Measurements from ENCODE around the gene HOXA11.

HOXA11 gene

GRCh38 chr7:27180431-27181420, 4.3 kb downstream of the HOXA11 start:
- Mint-ChIP-seq H3K4me1 (peaks cover 28% of the 10 kb centered on the region), H3K27ac (no peak overlapping the region), H3K9me3 (no peaks in the 10 kb centered on the region), H3K4me3 (peak overlapping the region in 1 of 2 donors; percentile 46), H3K27me3 (peaks cover 100% of the 10 kb centered on the region)
- ATAC-seq (no peak), DNase-seq (peak in 1 of 2 donors; percentile 2)

GRCh38 chr7:27179503-27180430, 5.3 kb downstream of the HOXA11 start:
- H3K27me3 Mint-ChIP-seq, result peaks cover 100% of the 10 kb centered on the region
- ATAC-seq, result peak; percentile 73
- peak; percentile 72 to 75 for DNase-seq
- peak overlapping the region; percentile 43 to 46 for H3K4me3 Mint-ChIP-seq
- H3K9me3 Mint-ChIP-seq, result no peaks in the 10 kb centered on the region
- H3K4me1 Mint-ChIP-seq, result peaks cover 22% of the 10 kb centered on the region
- H3K27ac Mint-ChIP-seq, result no peak overlapping the region

GRCh38 chr7:27179030-27179429, 6.0 kb downstream of the HOXA11 start:
- peaks cover 20% of the 10 kb centered on the region for H3K4me1 Mint-ChIP-seq
- H3K27me3 Mint-ChIP-seq, result peaks cover 100% of the 10 kb centered on the region
- ATAC-seq, result no peak
- H3K27ac Mint-ChIP-seq, result no peak overlapping the region
- no peak overlapping the region for H3K4me3 Mint-ChIP-seq
- DNase-seq, result peak in 1 of 2 donors; percentile 3
- H3K9me3 Mint-ChIP-seq, result no peaks in the 10 kb centered on the region

- Mint-ChIP-seq H3K27ac (no peak overlapping the region), H3K4me1 (peaks cover 20% of the 10 kb centered on the region), H3K4me3 (no peak overlapping the region), H3K9me3 (no peaks in the 10 kb centered on the region), H3K27me3 (peaks cover 95% of the 10 kb centered on the region)
- DNase-seq (peak in 1 of 2 donors; percentile 1), ATAC-seq (no peak)
Measured at GRCh38 chr7:27178366-27178765, 6.7 kb downstream of the HOXA11 start.

GRCh38 chr7:27177795-27178320, 7.2 kb downstream of the HOXA11 start:
- H3K4me1 Mint-ChIP-seq, result peaks cover 21% of the 10 kb centered on the region
- no peak overlapping the region for H3K4me3 Mint-ChIP-seq
- H3K27me3 Mint-ChIP-seq, result peaks cover 95% of the 10 kb centered on the region
- DNase-seq (no peak), ATAC-seq (no peak)
- H3K9me3 Mint-ChIP-seq, result no peaks in the 10 kb centered on the region
- no peak overlapping the region for H3K27ac Mint-ChIP-seq

- no peak for DNase-seq
- Mint-ChIP-seq H3K4me3 (no peak overlapping the region), H3K9me3 (no peaks in the 10 kb centered on the region), H3K27ac (no peak overlapping the region), H3K4me1 (peaks cover 24% of the 10 kb centered on the region), H3K27me3 (peaks cover 95% of the 10 kb centered on the region)
- no peak for ATAC-seq
Measured at GRCh38 chr7:27176962-27177794, 7.9 kb downstream of the HOXA11 start.

- no peak for ATAC-seq
- no peak for DNase-seq
- Mint-ChIP-seq H3K9me3 (no peaks in the 10 kb centered on the region), H3K27ac (no peak overlapping the region), H3K27me3 (peaks cover 95% of the 10 kb centered on the region), H3K4me1 (peaks cover 31% of the 10 kb centered on the region), H3K4me3 (no peak overlapping the region)
Measured at GRCh38 chr7:27176524-27176845, 8.5 kb downstream of the HOXA11 start.

GRCh38 chr7:27175626-27176523, 9.2 kb downstream of the HOXA11 start:
- Mint-ChIP-seq H3K27me3 (peaks cover 95% of the 10 kb centered on the region), H3K4me3 (no peak overlapping the region), H3K4me1 (peaks cover 35% of the 10 kb centered on the region), H3K9me3 (no peaks in the 10 kb centered on the region), H3K27ac (no peak overlapping the region)
- DNase-seq, result no peak
- no peak for ATAC-seq

- Mint-ChIP-seq H3K9me3 (no peaks in the 10 kb centered on the region), H3K27me3 (peaks cover 95% of the 10 kb centered on the region), H3K4me3 (peak overlapping the region in 1 of 2 donors; percentile 40), H3K27ac (no peak overlapping the region), H3K4me1 (peaks cover 35% of the 10 kb centered on the region)
- ATAC-seq (no peak), DNase-seq (no peak)
Measured at GRCh38 chr7:27174874-27175625, 10.0 kb downstream of the HOXA11 start.

GRCh38 chr7:27173956-27174873, 10.8 kb downstream of the HOXA11 start, which contains the start of gene HOXA10:
Gene HOXA10, minus strand, starts transcription at chr7:27174320. Its CDS starts 14 bp downstream, at chr7:27174306.
- H3K27me3 Mint-ChIP-seq, result peaks cover 95% of the 10 kb centered on the region
- no peaks in the 10 kb centered on the region for H3K9me3 Mint-ChIP-seq
- peak within 1 kb of the TSS; percentile 62 to 76 for H3K4me3 Mint-ChIP-seq
- peaks cover 34% of the 10 kb centered on the region for H3K4me1 Mint-ChIP-seq
- H3K27ac Mint-ChIP-seq, result peak within 1 kb of the TSS in 1 of 2 donors; percentile 80
- no peak for ATAC-seq
- DNase-seq, result no peak

- ATAC-seq (peak; percentile 77), DNase-seq (peak in 1 of 2 donors; percentile 20)
- H3K4me1 Mint-ChIP-seq, result peaks cover 41% of the 10 kb centered on the region
- H3K27ac Mint-ChIP-seq, result no peak overlapping the region
- peak overlapping the region; percentile 62 to 76 for H3K4me3 Mint-ChIP-seq
- peaks cover 95% of the 10 kb centered on the region for H3K27me3 Mint-ChIP-seq
- H3K9me3 Mint-ChIP-seq, result no peaks in the 10 kb centered on the region
Measured at GRCh38 chr7:27173511-27173955, 11.5 kb downstream of the HOXA11 start.

GRCh38 chr7:27172823-27173510, 12.1 kb downstream of the HOXA11 start:
- H3K9me3 Mint-ChIP-seq, result no peaks in the 10 kb centered on the region
- H3K4me3 Mint-ChIP-seq, result peak overlapping the region; percentile 62 to 76
- H3K27ac Mint-ChIP-seq, result no peak overlapping the region
- peaks cover 95% of the 10 kb centered on the region for H3K27me3 Mint-ChIP-seq
- peaks cover 44% of the 10 kb centered on the region for H3K4me1 Mint-ChIP-seq
- DNase-seq, result no peak
- ATAC-seq, result peak; percentile 39

Data from stimulated activated naive CD8-positive, alpha-beta T cell treated with anti-CD3 and anti-CD28 coated beads, Interleukin-15, amount 100 ng/mL, for 72 hours (primary cell).